Measurements from ENCODE around the gene PPP2R3A. TPM values are rescaled to one million over a fixed set of nuclear protein-coding genes. Genes with fewer than 3 reads are reported as not detected.

PPP2R3A gene
- total RNA-seq, 1 donor from 2014 or later = 16.5 TPM

DNA sequence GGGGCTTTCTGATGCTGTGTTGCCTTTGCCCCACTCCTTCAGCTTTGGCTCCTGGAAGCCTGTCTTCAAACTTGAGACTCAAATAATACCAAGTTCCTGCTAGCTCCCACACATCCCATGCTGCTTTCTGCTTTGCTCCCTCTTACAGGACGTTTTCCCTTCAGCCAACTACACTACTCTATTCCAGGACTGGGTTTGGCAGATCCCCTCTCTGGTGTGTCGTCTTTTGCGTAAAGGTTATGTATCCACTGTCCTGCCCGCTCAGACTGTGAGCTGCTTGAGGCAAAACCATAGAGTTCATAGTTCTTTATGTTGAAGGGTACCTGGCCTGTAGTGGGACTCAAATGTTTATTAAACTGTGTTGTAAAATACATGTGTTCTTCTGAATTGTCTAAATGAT is 25.4 kb downstream of the PPP2R3A start:
- TF ChIP-seq, protein P1, sequence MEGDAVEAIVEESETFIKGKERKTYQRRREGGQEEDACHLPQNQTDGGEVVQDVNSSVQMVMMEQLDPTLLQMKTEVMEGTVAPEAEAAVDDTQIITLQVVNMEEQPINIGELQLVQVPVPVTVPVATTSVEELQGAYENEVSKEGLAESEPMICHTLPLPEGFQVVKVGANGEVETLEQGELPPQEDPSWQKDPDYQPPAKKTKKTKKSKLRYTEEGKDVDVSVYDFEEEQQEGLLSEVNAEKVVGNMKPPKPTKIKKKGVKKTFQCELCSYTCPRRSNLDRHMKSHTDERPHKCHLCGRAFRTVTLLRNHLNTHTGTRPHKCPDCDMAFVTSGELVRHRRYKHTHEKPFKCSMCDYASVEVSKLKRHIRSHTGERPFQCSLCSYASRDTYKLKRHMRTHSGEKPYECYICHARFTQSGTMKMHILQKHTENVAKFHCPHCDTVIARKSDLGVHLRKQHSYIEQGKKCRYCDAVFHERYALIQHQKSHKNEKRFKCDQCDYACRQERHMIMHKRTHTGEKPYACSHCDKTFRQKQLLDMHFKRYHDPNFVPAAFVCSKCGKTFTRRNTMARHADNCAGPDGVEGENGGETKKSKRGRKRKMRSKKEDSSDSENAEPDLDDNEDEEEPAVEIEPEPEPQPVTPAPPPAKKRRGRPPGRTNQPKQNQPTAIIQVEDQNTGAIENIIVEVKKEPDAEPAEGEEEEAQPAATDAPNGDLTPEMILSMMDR (conservative IDR thresholded peaks at IDR 0.05) = no peak
- Mint-ChIP-seq H3K27ac (no peak overlapping the region), H3K9me3 (no peaks in the 10 kb centered on the region), H3K27me3 (no peaks in the 10 kb centered on the region), H3K36me3 (no peaks in the 10 kb centered on the region), H3K4me1 (ENCODE audit: unreplicated experiment) (no peaks in the 10 kb centered on the region), H3K4me3 (no peak overlapping the region)
- DNase-seq (ENCODE audit: extremely low spot score, unreplicated experiment) = no peak

DNA sequence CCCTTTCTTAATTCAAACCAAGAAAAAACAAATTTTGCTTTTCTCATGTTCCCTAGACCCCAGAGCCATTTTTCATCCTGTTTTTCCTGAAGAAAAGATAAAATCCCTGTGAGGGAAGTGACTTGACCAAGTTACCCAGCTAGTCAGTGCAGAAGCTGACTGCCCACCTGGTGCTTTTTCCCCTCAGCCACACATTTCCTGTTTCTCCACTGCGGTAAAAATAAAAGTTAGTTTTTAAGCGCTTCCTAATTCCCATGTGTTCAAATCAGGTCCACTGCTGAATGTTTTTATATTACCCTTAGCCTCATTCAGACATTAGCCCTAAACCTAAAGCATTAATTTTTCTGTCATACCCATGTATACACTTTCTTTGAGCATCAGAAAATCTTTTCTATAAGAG is 26.1 kb downstream of the PPP2R3A start:
- Mint-ChIP-seq H3K4me3 (no peak overlapping the region), H3K36me3 (no peaks in the 10 kb centered on the region), H3K4me1 (ENCODE audit: unreplicated experiment) (no peaks in the 10 kb centered on the region), H3K27ac (no peak overlapping the region), H3K9me3 (no peaks in the 10 kb centered on the region), H3K27me3 (no peaks in the 10 kb centered on the region)
- TF ChIP-seq, protein P1 (conservative IDR thresholded peaks at IDR 0.05) = no peak
- no peak for DNase-seq (ENCODE audit: extremely low spot score, unreplicated experiment)

DNA sequence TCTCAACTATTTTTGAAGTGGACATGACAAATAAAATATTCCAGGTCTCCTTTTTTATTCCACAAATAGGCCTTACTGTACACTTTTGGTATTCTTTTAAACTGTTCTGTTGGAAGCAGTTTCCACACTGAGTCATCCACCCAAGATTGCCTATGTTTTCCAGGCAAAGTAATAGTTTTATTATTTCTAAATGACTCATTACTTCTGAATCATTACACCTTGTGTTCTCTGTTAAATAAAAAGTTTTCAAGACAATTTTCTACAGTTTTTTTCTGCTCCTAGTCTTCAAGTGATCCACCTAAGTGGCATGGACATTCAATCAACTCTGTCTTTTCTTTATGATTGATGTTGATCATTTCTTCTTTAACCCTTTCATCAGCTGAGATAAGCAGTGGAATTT is 26.5 kb downstream of the PPP2R3A start:
- no peaks in the 10 kb centered on the region for H3K9me3 Mint-ChIP-seq
- H3K36me3 Mint-ChIP-seq = no peaks in the 10 kb centered on the region
- no peak for DNase-seq (ENCODE audit: extremely low spot score, unreplicated experiment)
- H3K27me3 Mint-ChIP-seq = no peaks in the 10 kb centered on the region
- TF ChIP-seq, protein P1 (conservative IDR thresholded peaks at IDR 0.05) = no peak
- H3K4me3 Mint-ChIP-seq = no peak overlapping the region
- H3K27ac Mint-ChIP-seq = no peak overlapping the region
- no peaks in the 10 kb centered on the region for H3K4me1 Mint-ChIP-seq (ENCODE audit: unreplicated experiment)

DNA sequence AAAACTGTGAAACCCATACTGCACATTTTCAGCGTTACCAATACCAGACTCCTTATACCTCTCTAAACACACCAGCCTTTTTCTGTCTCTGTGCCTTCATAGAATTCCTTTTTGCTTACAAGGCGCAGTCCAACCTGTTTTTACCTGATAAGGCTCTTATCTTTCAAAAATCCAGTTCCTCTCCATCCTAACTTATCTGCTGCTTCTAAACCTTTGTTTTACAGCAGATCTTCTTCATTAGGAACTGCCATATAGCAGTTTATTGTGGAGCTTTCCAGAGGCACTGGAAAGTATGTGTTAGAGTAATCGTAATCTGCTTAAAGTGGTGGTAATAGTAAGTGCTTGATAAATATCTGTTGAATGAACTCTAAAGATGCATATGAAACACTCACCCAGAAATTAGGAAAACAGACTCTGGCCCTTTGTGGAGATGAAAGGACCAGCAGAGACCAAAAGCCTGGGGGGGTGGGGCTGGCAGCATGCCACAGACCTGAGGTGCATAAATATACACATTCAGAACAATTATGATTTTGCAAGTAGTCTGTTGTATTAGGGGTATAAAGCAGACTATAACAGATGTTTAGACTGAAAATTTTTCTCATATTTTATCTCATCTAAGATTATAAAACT is 29.3 kb downstream of the PPP2R3A start:
- H3K36me3 Mint-ChIP-seq = peaks cover under 1% of the 10 kb centered on the region
- DNase-seq (ENCODE audit: extremely low spot score, unreplicated experiment) = no peak
- H3K27ac Mint-ChIP-seq = no peak overlapping the region
- no peak overlapping the region for H3K4me3 Mint-ChIP-seq
- no peaks in the 10 kb centered on the region for H3K27me3 Mint-ChIP-seq
- TF ChIP-seq, protein P1 (conservative IDR thresholded peaks at IDR 0.05) = no peak
- H3K4me1 Mint-ChIP-seq (ENCODE audit: unreplicated experiment) = no peaks in the 10 kb centered on the region
- no peaks in the 10 kb centered on the region for H3K9me3 Mint-ChIP-seq

DNA sequence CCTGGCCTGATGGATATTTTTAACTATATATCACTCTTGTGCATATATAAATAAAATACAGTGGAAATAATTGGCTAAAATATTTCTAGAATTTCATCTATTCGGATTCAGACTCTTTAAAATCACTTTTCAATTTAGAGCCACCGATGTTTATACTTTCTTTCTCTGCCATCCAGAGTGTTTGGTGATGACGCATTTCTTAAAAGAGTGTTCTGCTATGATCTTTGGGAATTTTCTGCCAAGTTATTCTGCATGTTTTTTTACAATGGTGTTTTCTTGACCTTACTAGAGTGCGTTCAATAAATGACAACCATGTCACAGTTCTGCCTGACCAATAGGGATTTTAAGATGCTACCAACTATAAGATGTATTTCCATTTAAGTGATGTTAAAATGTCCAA is 30.2 kb downstream of the PPP2R3A start:
- H3K36me3 Mint-ChIP-seq = peaks cover 10% of the 10 kb centered on the region
- H3K9me3 Mint-ChIP-seq = no peaks in the 10 kb centered on the region
- H3K4me3 Mint-ChIP-seq = no peak overlapping the region
- no peaks in the 10 kb centered on the region for H3K4me1 Mint-ChIP-seq (ENCODE audit: unreplicated experiment)
- DNase-seq (ENCODE audit: extremely low spot score, unreplicated experiment) = no peak
- TF ChIP-seq, protein P1 (conservative IDR thresholded peaks at IDR 0.05) = no peak
- no peaks in the 10 kb centered on the region for H3K27me3 Mint-ChIP-seq
- H3K27ac Mint-ChIP-seq = no peak overlapping the region

All from type B pancreatic cell (in vitro differentiated cells).